ENCODE data around the gene CSPG4. TPM values are rescaled to one million over a fixed set of nuclear protein-coding genes. Genes with fewer than 3 reads are reported as not detected.
A peak's percentile ranks its signal among the peaks of the same experiment; 100 is the strongest.

The CSPG4 gene
- total and polyA plus RNA-seq, 2 of the 13 experiments (the other 11 are each of a cell fraction or from before 2014, with no cell fraction given) = 0.01 to 0.04 TPM

DNA sequence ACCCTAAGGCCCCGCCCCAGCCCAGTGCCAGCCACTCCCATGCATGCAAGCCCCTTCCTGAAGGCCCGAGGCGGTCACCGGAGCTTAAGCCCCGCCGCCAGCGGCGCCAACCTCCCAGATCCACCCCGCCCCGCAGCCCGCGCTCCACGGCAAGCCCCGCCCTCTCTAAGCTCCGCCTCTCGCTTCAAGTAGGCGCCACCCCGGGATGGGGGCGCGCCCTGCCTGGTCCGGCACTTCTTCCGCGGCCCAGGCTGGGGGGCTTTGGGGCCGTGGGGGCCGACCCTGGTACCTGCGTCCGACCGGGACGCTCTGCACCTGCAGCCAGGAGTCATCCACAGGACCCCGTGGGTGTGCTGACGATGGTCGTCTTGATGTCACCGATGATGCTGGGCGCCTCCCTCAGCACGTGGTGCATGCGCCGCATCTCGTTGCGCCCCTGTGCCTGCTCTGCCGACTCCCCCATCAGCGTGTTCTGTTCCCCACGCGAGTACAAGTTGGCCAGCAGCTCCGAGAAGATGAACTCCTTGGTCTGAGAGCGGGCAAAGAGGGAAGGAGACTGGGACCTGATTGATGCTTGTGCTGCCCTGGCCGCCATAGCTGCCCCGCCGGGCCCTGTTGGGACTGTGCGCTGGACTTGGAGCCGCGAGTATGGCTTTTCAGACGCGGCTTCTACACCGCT, 26.1 kb upstream of the CSPG4 start:
- 59% methylated on average over 9 of the region's 54 CpGs for WGBS (ENCODE audit: low lambda C conversion rate)
- no peak overlapping the region for H2AFZ ChIP-seq (ENCODE audit: low read length)
- ChIA-PET CTCF (ENCODE audit: low intra/inter-chr PET ratio, low total read pairs) (no interaction called here), POLR2A (interaction anchor here (0.6 to 1.1 kb wide), 6 partner anchors 13 to 287 kb away, joined by 3 to 4 read pairs (median 3); partner anchors contain the start of gene IMP3)
- no TSS peak for BruUV-seq (replicated peaks)
- ATAC-seq = peak; percentile 98
- no peaks in the 10 kb centered on the region for H3K9me3 ChIP-seq (ENCODE audit: low read length)
- no peaks in the 10 kb centered on the region for H4K20me1 ChIP-seq (ENCODE audit: insufficient read depth, low read length)
- intact Hi-C loops (cut with micrococcal nuclease; ENCODE audit: unreplicated experiment) = no loop called here
- FAIRE-seq = no peak
- no peaks in the 10 kb centered on the region for H3K36me3 ChIP-seq (replicated peaks in 1 of 2; ENCODE audit: control insufficient read depth in 1 of 2, insufficient read depth in 2 of 2, low read length in 2 of 2)
- H3K4me1 ChIP-seq (ENCODE audit: insufficient read depth, low read length) = peaks cover 18% of the 10 kb centered on the region
- H3K4me3 ChIP-seq (replicated peaks in 1 of 3; ENCODE audit: insufficient read depth in 1 of 3, low read depth in 2 of 3, low read length in 3 of 3) = peak overlapping the region; percentile 66 to 85 (median 83); a peak in 5 of 6 replicates
- H3K79me2 ChIP-seq (ENCODE audit: insufficient read depth, low read length) = no peaks in the 10 kb centered on the region
- H3K27ac ChIP-seq (ENCODE audit: extremely low read length, insufficient read depth, low read length) = no peak overlapping the region
- peak overlapping the region; percentile 87 for H3K4me2 ChIP-seq (ENCODE audit: low read depth, low read length)
- H3K27me3 ChIP-seq (ENCODE audit: control insufficient read depth in 1 of 2, insufficient read depth in 2 of 2, low read length in 2 of 2) = peaks cover 0 to 5% of the 10 kb centered on the region in 2 experiments; a peak in 1 of 5 replicates
- in situ Hi-C loops (cut with HindIII; ENCODE audit: extremely low pct_ligation_motif_present, low pct_unique_long_range_greater_than_20kb) = no loop called here
- H3K9ac ChIP-seq (ENCODE audit: insufficient read depth, low read depth, low read length) = 0 out of 2 replicates have a peak overlapping the region, but pooled peaks have one; percentile 62
- peak; percentile 80 for DNase-seq (ENCODE audit: low spot score)
- TF ChIP-seq, protein P1, sequence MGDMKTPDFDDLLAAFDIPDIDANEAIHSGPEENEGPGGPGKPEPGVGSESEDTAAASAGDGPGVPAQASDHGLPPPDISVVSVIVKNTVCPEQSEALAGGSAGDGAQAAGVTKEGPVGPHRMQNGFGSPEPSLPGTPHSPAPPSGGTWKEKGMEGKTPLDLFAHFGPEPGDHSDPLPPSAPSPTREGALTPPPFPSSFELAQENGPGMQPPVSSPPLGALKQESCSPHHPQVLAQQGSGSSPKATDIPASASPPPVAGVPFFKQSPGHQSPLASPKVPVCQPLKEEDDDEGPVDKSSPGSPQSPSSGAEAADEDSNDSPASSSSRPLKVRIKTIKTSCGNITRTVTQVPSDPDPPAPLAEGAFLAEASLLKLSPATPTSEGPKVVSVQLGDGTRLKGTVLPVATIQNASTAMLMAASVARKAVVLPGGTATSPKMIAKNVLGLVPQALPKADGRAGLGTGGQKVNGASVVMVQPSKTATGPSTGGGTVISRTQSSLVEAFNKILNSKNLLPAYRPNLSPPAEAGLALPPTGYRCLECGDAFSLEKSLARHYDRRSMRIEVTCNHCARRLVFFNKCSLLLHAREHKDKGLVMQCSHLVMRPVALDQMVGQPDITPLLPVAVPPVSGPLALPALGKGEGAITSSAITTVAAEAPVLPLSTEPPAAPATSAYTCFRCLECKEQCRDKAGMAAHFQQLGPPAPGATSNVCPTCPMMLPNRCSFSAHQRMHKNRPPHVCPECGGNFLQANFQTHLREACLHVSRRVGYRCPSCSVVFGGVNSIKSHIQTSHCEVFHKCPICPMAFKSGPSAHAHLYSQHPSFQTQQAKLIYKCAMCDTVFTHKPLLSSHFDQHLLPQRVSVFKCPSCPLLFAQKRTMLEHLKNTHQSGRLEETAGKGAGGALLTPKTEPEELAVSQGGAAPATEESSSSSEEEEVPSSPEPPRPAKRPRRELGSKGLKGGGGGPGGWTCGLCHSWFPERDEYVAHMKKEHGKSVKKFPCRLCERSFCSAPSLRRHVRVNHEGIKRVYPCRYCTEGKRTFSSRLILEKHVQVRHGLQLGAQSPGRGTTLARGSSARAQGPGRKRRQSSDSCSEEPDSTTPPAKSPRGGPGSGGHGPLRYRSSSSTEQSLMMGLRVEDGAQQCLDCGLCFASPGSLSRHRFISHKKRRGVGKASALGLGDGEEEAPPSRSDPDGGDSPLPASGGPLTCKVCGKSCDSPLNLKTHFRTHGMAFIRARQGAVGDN (CRISPR knock-in tag; IDR thresholded peaks at IDR 0.05) = peak; percentile 48; the same call in 1 of the 2 replicates
- peak; percentile 5 for TF ChIP-seq HNRNPK (IDR thresholded peaks at IDR 0.05; ENCODE audit: low read depth, low read length, poor library complexity, severe bottlenecking)
- peak; percentile 63 for TF ChIP-seq HNRNPLL (IDR thresholded peaks at IDR 0.05; ENCODE audit: low read depth, low read length, poor library complexity, severe bottlenecking)
- TF ChIP-seq, protein P2, sequence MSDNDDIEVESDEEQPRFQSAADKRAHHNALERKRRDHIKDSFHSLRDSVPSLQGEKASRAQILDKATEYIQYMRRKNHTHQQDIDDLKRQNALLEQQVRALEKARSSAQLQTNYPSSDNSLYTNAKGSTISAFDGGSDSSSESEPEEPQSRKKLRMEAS (IDR thresholded peaks at IDR 0.05) = peak; percentile 37; the same call in 1 of the 2 replicates
- TF ChIP-seq ZNF768 (CRISPR knock-in tag; IDR thresholded peaks at IDR 0.05) = 0 out of 2 replicates have a peak, but pooled peaks have one; percentile 11
- no peak for TF ChIP-seq ZNF547 (CRISPR knock-in tag; IDR thresholded peaks at IDR 0.05)
- no peak; the same call in 1 of the 2 replicates for TF ChIP-seq MXD4 (CRISPR knock-in tag; IDR thresholded peaks at IDR 0.05)
- no peak; the same call in 1 of the 2 replicates for TF ChIP-seq ELF1 (CRISPR knock-in tag; IDR thresholded peaks at IDR 0.05)
- TF ChIP-seq, protein P3, sequence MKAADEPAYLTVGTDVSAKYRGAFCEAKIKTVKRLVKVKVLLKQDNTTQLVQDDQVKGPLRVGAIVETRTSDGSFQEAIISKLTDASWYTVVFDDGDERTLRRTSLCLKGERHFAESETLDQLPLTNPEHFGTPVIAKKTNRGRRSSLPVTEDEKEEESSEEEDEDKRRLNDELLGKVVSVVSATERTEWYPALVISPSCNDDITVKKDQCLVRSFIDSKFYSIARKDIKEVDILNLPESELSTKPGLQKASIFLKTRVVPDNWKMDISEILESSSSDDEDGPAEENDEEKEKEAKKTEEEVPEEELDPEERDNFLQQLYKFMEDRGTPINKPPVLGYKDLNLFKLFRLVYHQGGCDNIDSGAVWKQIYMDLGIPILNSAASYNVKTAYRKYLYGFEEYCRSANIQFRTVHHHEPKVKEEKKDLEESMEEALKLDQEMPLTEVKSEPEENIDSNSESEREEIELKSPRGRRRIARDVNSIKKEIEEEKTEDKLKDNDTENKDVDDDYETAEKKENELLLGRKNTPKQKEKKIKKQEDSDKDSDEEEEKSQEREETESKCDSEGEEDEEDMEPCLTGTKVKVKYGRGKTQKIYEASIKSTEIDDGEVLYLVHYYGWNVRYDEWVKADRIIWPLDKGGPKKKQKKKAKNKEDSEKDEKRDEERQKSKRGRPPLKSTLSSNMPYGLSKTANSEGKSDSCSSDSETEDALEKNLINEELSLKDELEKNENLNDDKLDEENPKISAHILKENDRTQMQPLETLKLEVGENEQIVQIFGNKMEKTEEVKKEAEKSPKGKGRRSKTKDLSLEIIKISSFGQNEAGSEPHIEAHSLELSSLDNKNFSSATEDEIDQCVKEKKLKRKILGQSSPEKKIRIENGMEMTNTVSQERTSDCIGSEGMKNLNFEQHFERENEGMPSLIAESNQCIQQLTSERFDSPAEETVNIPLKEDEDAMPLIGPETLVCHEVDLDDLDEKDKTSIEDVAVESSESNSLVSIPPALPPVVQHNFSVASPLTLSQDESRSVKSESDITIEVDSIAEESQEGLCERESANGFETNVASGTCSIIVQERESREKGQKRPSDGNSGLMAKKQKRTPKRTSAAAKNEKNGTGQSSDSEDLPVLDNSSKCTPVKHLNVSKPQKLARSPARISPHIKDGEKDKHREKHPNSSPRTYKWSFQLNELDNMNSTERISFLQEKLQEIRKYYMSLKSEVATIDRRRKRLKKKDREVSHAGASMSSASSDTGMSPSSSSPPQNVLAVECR (CRISPR knock-in tag; IDR thresholded peaks at IDR 0.05; ENCODE audit: borderline replicate concordance) = peak; percentile 41; the same call in 1 of the 2 replicates
- 0 out of 2 replicates have a peak, but pooled peaks have one; percentile 36 for TF ChIP-seq ZNF333 (CRISPR knock-in tag; IDR thresholded peaks at IDR 0.05; ENCODE audit: borderline replicate concordance)
- 0 out of 2 replicates have a peak, but pooled peaks have one; percentile 29 for TF ChIP-seq ZBTB7A (CRISPR knock-in tag; IDR thresholded peaks at IDR 0.05)
- TF ChIP-seq SAP130 (CRISPR knock-in tag; IDR thresholded peaks at IDR 0.05; ENCODE audit: low read depth) = peak; percentile 47
- 0 out of 2 replicates have a peak, but pooled peaks have one; percentile 40 for TF ChIP-seq ZNF501 (CRISPR knock-in tag; IDR thresholded peaks at IDR 0.05)
- TF ChIP-seq ARNT2 (CRISPR knock-in tag; IDR thresholded peaks at IDR 0.05; ENCODE audit: low read depth) = 0 out of 2 replicates have a peak, but pooled peaks have one; percentile 42
- 0 out of 2 replicates have a peak, but pooled peaks have one; percentile 6 for TF ChIP-seq MTA1 (CRISPR knock-in tag; IDR thresholded peaks at IDR 0.05; ENCODE audit: borderline replicate concordance)

Measured in HepG2 (cell line).